GM21423 (cell line): ENCODE measurements around the gene ADAMTS12.

Source experiments
- ATAC-seq: cut with Tn5 transposase; IDR thresholded peaks from one replicate; pipeline ENCODE4 v1.9.1; 2021; ENCODE audit warnings: mild to moderate bottlenecking, moderate library complexity; ENCODE audit not compliant: unreplicated experiment

ADAMTS12 gene

DNA sequence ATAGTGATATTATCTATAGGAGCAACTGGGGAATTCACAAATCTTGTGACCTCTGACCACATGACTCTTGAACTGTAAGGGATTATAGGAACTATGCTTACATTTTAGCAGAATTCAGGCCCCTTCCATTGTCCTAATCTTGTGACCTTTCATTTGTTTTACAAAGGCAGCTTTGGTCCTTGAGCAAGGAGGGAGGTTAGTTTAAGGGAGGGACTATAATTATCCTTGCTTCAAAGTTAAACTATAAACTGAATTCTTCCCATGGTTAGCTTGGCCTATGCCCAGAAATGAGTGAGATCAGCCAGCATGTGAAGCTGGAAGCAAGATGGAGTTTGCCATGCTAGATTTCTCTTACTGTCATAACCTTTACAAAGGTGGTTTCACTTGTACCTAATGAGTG lies 399.8 kb downstream of the ADAMTS12 start:
- no peak for ATAC-seq

DNA sequence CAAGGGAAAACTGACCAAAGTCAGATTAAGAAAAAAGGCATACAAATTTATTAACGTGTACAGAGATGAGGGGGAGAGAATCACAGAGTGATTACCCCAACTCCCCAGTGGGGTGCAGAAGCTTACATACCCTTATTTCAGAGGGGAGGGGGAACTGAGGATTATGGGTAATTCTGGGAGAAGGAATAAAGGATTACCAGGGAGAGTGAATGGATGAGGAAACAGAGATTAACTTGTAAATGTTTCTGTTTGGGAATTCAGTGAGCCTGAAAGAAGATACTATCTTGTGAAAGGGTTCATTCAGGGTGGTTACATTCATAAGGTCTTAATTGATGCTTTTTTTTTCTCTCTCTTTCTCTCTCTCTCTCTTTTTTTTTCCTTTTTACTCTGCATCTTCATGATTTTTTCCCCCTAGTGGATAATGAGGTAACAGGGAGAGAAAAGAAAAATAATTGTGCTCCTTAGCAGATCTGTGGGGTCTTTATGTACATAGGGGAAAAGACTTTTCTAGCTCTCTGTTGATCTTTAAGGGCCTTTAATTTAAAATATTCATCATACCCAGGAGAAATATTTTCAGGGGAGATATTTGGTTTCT lies 401.6 kb downstream of the ADAMTS12 start:
- ATAC-seq = no peak

DNA sequence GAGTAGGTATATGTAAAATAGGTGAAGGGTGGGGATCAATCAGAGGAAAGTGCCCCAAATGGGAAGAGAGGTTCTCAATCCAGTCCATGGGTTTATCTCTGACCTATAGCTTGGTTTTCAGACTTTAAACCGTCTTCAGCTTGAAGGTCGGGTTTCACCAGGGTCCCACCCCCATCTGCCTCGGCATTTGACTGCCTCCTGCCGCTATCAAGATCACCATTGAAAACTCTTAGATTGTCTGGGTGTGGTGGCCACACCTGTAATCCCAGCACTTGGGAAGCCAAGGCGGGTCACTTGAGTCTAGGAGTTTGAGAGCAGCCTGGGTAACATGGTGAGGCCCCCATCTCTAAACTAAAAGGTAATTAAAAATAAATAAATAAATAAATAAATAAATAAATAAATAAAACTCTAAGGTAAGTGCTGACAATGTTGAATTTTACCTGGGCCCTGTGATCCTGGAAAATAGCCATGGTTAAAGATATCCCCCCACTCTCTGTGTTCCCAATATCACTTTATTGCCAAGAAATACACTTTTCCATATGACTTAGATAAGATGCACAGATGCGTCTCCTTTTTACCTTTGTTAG lies 402.2 kb downstream of the ADAMTS12 start:
- ATAC-seq = no peak

DNA sequence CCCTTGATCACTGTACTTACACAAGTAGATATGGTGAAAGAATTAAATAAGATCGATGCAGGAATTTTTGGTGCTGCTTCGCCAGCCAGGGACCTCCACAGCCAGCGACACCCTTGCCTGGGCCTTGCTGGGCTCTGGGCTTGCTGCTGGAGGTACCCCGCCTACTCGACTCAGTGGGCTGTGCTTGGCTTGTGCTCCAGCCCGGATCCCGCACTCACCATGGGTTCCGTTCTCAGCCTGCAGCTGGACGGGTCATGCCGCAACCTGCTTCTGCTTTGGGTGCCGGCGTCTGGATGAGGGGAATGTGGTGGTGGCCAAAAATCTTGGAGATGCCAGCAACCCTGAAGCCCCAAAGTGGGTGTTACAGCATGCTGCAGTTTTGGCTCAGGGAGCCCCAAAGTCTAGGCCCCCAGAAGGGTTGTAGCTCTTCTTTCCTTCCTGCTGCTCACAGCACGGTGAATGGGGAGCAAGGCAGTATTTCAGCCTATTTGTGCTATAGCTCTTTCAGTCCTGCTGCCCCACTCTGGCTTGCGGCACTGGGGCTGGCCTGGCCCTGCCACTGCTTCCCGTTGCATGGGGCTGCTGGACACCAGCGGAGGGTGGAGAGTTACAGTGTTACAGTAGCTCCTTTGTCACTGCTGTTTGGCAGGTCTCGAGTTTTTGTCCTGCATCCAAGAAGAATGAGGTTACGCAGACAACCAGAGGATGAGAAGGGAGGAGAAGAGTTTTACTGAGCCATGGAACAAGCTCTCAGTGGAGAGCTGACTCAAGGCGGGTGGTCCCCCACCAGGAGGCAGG lies 403.0 kb downstream of the ADAMTS12 start:
- no peak for ATAC-seq

DNA sequence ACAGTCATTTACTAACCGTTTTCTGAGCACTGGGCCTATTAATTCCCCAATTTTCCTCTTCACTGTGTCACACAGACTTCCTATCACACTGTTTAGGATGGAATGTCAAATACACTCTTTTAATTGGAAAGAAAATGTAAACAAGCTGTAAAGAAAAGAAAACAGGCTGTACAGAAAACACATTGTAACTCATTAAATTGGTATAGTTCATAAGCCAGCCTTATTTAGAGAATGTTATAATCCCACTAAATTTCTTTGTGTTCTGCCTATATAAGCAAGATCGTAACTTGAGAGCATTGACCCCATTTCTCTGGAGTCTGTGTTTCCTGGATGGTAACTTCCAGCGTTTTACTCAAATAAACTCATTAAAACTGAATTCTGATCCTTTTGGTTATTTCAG lies 404.6 kb downstream of the ADAMTS12 start:
- ATAC-seq = no peak

DNA sequence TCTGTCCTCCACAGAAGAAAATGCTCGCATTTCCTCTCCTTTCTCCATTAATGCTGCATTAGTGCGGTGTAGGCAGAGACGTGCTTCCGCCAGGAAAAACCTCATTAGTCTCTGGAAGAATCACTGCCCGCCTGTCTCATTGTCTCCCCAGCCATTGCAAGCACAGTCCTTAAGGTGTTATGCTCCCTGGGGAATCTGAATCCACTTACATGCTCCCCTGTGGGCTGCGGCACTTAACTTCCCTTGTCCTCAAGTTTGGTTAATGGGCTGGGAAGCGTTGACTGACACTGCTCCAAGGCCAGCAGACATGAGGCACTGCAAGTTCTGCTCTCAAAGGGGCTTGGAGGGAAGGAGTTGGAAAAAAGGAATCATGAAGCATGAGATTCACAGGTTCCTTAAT lies 409.5 kb downstream of the ADAMTS12 start:
- no peak for ATAC-seq

DNA sequence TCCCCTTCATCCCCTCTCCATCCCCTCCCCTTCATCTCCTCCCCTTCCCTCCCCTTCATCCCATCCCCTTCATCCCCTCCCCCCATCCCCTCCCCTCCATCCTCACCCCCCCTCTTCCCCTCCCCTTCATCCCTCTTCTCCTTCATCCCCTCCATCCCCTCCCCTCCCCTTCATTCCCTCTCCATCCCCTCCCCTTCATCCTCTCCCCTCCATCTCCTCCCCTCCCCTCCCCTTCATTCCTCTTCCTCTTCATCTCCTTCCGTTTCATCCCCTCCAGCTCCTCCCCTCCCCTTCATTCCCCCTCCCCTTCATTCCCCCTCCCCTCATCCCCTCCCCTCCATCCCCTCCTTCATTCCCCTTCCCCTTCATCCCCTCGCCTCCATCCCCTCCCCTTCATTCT lies 410.9 kb downstream of the ADAMTS12 start:
- ATAC-seq = no peak

DNA sequence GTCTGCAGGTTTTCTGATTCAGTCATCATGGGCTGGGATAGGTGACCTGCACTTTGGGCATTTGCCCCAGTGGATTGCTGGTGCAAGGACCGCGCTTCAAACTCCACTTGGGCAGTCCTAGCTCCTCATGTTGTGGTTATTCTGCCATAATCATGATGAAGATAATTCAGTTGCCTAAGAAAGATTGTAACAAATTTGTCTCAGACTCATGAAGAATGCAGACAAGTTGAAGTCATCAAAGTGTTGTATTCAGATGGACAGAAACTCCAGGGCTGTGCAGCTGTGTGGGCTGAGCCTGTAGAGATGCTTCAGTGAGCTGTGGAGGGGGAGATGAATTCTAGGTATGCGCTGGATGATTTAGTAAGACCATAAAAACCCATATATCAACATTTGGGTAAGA lies 412.5 kb downstream of the ADAMTS12 start:
- ATAC-seq = no peak

DNA sequence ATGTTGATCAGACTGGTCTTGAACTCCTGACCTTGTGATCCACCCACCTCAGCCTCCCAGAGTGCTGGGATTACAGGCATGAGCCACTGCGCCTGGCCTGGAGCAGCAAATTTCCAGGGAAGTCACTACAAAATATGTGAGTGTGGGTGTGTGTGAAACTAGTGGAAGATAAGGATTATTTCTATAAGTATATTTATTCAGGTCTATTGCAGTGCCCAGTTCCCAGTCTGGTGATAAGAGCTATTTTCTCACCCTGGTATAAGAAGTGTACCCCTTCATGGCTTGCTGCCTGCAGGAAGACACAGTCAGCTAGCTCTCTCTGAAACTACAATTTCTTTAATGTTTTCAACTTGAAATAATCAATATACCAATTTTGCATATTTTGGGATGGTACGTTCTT lies 414.0 kb downstream of the ADAMTS12 start:
- no peak for ATAC-seq

DNA sequence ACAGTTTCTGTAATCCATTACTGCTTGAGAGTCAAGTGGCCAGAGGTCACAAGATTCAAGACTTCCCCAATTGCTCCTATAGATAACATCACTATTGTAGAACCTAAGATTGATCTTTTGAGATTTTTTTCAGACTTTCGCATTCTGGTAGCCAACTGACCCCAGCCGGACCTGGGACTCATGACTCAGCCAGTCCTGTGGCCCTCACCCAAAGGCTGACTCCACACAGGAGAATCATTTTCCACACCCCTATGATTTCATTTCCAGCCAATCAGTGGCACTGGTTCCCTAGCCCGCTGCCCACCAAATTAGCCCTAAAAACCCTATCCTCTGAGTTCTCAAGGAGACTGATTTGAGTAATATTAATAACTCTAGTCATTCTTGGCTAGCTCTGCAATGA lies 414.8 kb downstream of the ADAMTS12 start:
- no peak for ATAC-seq

DNA sequence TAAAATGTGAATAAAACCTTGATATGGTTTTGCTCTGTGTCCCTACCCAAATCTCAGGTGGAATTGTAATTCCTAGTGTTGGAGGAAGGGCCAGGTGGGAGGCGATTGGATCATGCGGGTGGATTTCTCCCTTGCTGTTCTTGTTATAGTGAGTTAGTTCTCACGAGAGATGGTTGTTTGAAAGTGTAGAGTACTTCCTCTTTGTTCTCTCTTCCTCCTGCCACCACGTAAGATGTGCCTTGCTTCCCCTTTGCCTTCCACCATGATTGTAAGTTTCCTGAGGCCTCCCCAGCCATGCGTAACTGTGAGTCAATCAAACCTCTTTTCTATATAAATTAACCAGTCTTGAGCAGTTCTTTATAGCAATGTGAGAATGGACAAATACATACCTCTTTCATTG lies 416.1 kb downstream of the ADAMTS12 start:
- no peak for ATAC-seq

DNA sequence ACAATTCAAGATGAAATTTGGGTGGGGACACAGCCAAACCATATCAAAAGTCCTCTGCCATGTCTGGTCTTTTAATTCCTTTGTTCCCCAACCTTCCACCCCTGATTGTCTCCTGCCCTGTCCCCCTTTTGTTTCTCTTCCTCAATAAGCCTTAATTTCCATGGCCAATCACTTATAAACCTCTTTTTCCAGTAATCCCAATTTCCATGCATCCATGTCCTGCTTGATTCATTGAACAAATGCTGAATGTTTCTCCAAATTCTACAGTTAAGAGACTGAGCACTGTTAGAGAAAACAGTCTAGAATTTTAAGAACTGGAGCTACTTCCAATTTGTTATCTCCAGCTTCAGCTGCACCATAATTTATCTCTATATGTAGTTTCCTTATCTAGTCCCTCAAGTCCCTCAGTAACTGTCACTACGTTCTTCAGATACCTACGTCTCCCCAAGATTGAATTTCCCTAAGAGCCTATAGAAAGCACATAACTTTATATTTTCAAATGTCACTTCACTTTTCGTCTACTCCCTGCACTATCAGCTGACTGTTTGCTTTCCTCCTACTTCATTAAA lies 416.8 kb downstream of the ADAMTS12 start:
- no peak for ATAC-seq

DNA sequence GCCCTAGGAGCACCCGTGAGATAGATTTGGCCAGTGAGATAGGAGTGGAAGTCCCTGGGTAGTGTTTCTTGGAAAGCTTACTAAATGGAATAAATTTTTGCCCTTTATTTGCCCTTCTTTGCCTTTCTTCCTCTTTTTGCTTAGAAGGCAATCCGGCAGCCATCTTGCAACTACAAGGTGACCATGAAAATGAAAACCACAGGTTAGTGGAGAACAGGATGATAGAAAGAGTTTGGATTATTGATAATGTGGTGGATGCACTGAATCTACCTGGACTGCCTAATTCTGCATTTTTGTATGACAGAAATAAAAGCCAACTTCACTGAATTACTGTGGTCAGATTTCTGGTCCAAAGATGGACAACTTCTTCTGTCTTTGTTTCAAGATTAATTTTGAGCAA lies 417.8 kb downstream of the ADAMTS12 start:
- no peak for ATAC-seq
